ENCODE measurements around the gene FILIP1. TPM values are rescaled to one million over a fixed set of nuclear protein-coding genes. Genes with fewer than 3 reads are reported as not detected.

Gene FILIP1
- total and polyA plus RNA-seq, 10 of the 15 experiments (the other 5 are each of a cell fraction or from before 2014, with no cell fraction given) = 0.23 to 2.0 (median 0.44) TPM

DNA sequence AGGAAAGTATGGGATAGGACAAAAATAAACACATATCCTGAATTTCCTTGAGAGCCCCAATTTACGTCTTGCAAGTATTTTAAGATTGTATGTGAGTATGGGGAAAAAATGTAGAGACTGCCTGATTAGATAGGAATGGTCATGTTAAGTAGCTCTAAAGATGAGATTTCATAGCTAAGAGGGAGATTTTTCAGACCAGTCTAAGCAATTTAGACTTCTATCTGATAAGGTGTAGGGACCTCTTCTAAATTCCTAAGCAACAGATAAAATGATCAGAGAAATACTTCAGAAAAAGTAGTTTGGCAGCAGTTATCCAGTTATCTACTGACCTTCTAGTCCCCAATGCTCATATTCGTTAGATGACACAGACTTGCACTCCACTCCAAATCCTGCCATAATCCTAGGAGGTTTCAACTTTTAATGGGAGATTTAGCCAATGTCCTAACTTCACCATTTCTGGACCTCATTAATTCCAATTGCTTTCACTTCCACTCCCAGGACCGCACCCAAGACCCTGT, 90.0 kb downstream of the FILIP1 start:
- H4K20me1 ChIP-seq (ENCODE audit: control insufficient read depth, insufficient read depth) = no peaks in the 10 kb centered on the region
- CTCF ChIA-PET = no interaction called here
- SMC1A ChIA-PET (ENCODE audit: uncharacterized antibody, unreplicated experiment) = interaction anchor here (0.7 to 2.5 kb wide), 4 partner anchors 10 to 72 kb away, joined by 3 to 8 read pairs (median 4); no protein-coding TSS in a partner anchor
- ATAC-seq (no peak), FAIRE-seq (no peak), DNase-seq (ENCODE audit: low read depth, low spot score) (no peak)
- H3K79me2 ChIP-seq (ENCODE audit: control insufficient read depth, insufficient read depth, low read length) = no peaks in the 10 kb centered on the region
- RAD21 ChIA-PET (ENCODE audit: unreplicated experiment) = interaction anchor here (1.1 kb wide), 1 partner anchor 37 kb away, joined by 3 read pairs; no protein-coding TSS in a partner anchor
- H2AFZ ChIP-seq (ENCODE audit: control insufficient read depth, low read depth, low read length) = no peak overlapping the region
- H3K9me3 ChIP-seq (replicated peaks; ENCODE audit: control insufficient read depth, insufficient read depth, low read length) = no peaks in the 10 kb centered on the region
- H3K9ac ChIP-seq (ENCODE audit: control insufficient read depth, insufficient read depth, low read length) = no peak overlapping the region
- in situ Hi-C loops (cut with MboI) = no loop called here
- intact Hi-C loops (cut with micrococcal nuclease; ENCODE audit: unreplicated experiment) = no loop called here
- no peak overlapping the region for H3K4me2 ChIP-seq (ENCODE audit: control insufficient read depth, insufficient read depth)
- TF ChIP-seq NRF1 (conservative IDR thresholded peaks at IDR 0.05; ENCODE audit: low read depth, low read length) = no peak
- TF ChIP-seq KDM1A (IDR thresholded peaks at IDR 0.05; ENCODE audit: borderline replicate concordance) = no peak
- TF ChIP-seq, protein P1, sequence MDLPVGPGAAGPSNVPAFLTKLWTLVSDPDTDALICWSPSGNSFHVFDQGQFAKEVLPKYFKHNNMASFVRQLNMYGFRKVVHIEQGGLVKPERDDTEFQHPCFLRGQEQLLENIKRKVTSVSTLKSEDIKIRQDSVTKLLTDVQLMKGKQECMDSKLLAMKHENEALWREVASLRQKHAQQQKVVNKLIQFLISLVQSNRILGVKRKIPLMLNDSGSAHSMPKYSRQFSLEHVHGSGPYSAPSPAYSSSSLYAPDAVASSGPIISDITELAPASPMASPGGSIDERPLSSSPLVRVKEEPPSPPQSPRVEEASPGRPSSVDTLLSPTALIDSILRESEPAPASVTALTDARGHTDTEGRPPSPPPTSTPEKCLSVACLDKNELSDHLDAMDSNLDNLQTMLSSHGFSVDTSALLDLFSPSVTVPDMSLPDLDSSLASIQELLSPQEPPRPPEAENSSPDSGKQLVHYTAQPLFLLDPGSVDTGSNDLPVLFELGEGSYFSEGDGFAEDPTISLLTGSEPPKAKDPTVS (IDR thresholded peaks at IDR 0.05; ENCODE audit: low read depth, low read length) = no peak
- no peak for TF ChIP-seq PAX8 (IDR thresholded peaks at IDR 0.05)
- TF ChIP-seq, protein P2, sequence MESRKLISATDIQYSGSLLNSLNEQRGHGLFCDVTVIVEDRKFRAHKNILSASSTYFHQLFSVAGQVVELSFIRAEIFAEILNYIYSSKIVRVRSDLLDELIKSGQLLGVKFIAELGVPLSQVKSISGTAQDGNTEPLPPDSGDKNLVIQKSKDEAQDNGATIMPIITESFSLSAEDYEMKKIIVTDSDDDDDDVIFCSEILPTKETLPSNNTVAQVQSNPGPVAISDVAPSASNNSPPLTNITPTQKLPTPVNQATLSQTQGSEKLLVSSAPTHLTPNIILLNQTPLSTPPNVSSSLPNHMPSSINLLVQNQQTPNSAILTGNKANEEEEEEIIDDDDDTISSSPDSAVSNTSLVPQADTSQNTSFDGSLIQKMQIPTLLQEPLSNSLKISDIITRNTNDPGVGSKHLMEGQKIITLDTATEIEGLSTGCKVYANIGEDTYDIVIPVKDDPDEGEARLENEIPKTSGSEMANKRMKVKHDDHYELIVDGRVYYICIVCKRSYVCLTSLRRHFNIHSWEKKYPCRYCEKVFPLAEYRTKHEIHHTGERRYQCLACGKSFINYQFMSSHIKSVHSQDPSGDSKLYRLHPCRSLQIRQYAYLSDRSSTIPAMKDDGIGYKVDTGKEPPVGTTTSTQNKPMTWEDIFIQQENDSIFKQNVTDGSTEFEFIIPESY (IDR thresholded peaks at IDR 0.05) = no peak
- TF ChIP-seq, protein P3, sequence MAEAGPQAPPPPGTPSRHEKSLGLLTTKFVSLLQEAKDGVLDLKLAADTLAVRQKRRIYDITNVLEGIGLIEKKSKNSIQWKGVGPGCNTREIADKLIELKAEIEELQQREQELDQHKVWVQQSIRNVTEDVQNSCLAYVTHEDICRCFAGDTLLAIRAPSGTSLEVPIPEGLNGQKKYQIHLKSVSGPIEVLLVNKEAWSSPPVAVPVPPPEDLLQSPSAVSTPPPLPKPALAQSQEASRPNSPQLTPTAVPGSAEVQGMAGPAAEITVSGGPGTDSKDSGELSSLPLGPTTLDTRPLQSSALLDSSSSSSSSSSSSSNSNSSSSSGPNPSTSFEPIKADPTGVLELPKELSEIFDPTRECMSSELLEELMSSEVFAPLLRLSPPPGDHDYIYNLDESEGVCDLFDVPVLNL (IDR thresholded peaks at IDR 0.05; ENCODE audit: low read depth, low read length) = no peak
- no peak for TF ChIP-seq STAT1 (conservative IDR thresholded peaks at IDR 0.05)
- no peak for TF ChIP-seq BACH1 (IDR thresholded peaks at IDR 0.05; ENCODE audit: borderline replicate concordance)
- no peak for TF ChIP-seq NFYA (IDR thresholded peaks at IDR 0.05; ENCODE audit: borderline replicate concordance, low read depth, low read length)
- TF ChIP-seq, protein P4, sequence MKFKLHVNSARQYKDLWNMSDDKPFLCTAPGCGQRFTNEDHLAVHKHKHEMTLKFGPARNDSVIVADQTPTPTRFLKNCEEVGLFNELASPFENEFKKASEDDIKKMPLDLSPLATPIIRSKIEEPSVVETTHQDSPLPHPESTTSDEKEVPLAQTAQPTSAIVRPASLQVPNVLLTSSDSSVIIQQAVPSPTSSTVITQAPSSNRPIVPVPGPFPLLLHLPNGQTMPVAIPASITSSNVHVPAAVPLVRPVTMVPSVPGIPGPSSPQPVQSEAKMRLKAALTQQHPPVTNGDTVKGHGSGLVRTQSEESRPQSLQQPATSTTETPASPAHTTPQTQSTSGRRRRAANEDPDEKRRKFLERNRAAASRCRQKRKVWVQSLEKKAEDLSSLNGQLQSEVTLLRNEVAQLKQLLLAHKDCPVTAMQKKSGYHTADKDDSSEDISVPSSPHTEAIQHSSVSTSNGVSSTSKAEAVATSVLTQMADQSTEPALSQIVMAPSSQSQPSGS (IDR thresholded peaks at IDR 0.05; ENCODE audit: low read length) = no peak
- no peak overlapping the region for H3K27ac ChIP-seq (ENCODE audit: control insufficient read depth, insufficient read depth)
- no peak overlapping the region for H3K4me3 ChIP-seq
- no peaks in the 10 kb centered on the region for H3K4me1 ChIP-seq (ENCODE audit: control insufficient read depth, insufficient read depth, low read length)
- POLR2A ChIA-PET = interaction anchor here (1.1 kb wide), 1 partner anchor 9 kb away, joined by 3 read pairs; no protein-coding TSS in a partner anchor
- WGBS (ENCODE audit: insufficient coverage, insufficient replicate concordance, low lambda C conversion rate, missing lambda C conversion rate) = 30% methylated on average over 3 of the region's 3 CpGs
- no peaks in the 10 kb centered on the region for H3K27me3 ChIP-seq (replicated peaks in 1 of 2; ENCODE audit: control insufficient read depth in 2 of 2, insufficient read depth in 2 of 2, low read length in 1 of 2)
- no peaks in the 10 kb centered on the region for H3K36me3 ChIP-seq (ENCODE audit: control insufficient read depth in 2 of 2, insufficient read depth in 2 of 2, low read length in 1 of 2)
- BruUV-seq (replicated peaks) = no TSS peak

Measured in GM12878 (cell line).